GM06990 (cell line): ENCODE data around the gene DDX24.

ENCODE experiments used
- DNase-seq: peaks from one replicate; pipeline ENCODE4 v3.0.0-alpha.2; 2011; ENCODE audit not compliant: insufficient read length; ENCODE audit errors: extremely low read depth
- H3K27me3 ChIP-seq: replicated peaks from 2 replicates; pipeline ENCODE4 v1.6.0; 2011; ENCODE audit warnings: low read length; ENCODE audit not compliant: control insufficient read depth, insufficient read depth
- H3K36me3 ChIP-seq: 2 replicates; pipeline ENCODE4 v1.5.1; 2011; ENCODE audit warnings: low read length; ENCODE audit not compliant: control insufficient read depth, insufficient read depth
- H3K4me3 ChIP-seq: replicated peaks from 2 replicates; pipeline ENCODE4 v1.5.1; 2011; ENCODE audit warnings: low read depth, mild to moderate bottlenecking, control low read depth, low read length
- TF ChIP-seq, protein P1 (sequence below): IDR thresholded peaks from 2 replicates; pipeline ENCODE4 v1.5.1; 2011; ENCODE audit warnings: low read length, control low read depth, mild to moderate bottlenecking, inconsistent platforms; ENCODE audit not compliant: insufficient read depth, poor library complexity, severe bottlenecking

DDX24 gene

DNA sequence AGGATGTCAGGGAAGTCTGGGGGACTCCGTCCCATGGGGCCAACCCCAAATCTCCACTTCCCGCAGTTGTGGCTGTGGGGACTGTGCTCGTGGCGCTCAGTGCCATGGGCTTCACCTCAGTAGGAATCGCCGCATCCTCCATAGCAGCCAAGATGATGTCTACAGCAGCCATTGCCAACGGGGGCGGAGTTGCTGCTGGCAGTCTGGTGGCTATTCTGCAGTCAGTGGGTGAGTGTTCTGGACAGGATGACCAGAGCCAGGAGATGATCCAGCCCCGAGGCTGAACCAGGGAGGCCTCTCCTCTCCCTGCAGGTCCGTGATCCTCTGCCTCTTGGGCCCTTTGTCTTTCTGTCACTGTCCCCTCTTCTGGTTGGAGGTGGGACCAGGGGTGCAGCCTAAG lies 20.7 kb upstream of the DDX24 start:
- Histone ChIP-seq H3K27me3 (no peaks in the 10 kb centered on the region), H3K36me3 (no peaks in the 10 kb centered on the region), H3K4me3 (no peak overlapping the region)
- DNase-seq: no peak
- TF ChIP-seq, protein P1, sequence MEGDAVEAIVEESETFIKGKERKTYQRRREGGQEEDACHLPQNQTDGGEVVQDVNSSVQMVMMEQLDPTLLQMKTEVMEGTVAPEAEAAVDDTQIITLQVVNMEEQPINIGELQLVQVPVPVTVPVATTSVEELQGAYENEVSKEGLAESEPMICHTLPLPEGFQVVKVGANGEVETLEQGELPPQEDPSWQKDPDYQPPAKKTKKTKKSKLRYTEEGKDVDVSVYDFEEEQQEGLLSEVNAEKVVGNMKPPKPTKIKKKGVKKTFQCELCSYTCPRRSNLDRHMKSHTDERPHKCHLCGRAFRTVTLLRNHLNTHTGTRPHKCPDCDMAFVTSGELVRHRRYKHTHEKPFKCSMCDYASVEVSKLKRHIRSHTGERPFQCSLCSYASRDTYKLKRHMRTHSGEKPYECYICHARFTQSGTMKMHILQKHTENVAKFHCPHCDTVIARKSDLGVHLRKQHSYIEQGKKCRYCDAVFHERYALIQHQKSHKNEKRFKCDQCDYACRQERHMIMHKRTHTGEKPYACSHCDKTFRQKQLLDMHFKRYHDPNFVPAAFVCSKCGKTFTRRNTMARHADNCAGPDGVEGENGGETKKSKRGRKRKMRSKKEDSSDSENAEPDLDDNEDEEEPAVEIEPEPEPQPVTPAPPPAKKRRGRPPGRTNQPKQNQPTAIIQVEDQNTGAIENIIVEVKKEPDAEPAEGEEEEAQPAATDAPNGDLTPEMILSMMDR: no peak

DNA sequence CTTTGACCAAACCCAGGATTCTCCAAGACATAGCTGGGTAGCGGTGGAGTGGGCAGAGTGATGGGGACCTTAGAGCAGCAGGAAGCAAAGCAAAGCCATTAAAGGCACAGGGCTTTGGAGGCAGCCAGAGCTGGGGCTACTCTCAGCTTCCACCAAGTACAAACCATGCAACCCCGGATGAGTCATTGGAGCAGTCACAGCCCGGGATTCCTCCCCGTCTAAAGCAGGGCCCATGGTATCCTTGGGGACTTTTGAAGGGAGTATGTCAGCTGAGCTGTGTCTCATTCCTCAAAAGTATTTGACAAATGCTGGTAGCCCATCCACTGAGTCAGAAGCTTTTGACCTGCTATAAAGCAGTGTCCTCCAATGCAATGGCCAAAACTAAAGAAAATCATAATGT lies 19.8 kb upstream of the DDX24 start:
- Histone ChIP-seq H3K4me3 (no peak overlapping the region), H3K27me3 (no peaks in the 10 kb centered on the region), H3K36me3 (no peaks in the 10 kb centered on the region)
- TF ChIP-seq, protein P1: no peak
- DNase-seq: no peak

DNA sequence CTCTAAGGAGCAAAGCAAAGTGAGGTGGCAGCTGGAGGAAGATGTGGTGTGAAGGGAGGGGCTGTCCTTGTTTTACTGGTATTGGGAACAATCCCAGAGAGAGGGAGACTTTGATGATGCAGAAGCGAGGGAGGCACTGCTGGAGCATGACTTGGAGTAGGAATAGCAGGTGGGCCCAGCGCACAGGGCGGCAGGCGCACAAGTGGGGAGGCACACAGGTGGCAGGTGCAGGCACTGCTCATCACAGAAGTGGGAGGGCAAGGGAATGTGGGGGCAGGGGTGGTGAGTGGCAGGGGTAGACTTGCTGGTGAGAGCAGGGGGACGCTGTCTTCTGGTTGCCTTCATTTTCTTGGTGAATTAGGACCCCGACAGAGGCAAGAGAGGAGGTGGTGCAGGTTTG lies 18.0 kb upstream of the DDX24 start:
- DNase-seq: no peak
- TF ChIP-seq, protein P1: no peak
- H3K4me3 ChIP-seq: no peak overlapping the region
- H3K36me3 ChIP-seq: no peaks in the 10 kb centered on the region
- H3K27me3 ChIP-seq: no peaks in the 10 kb centered on the region

DNA sequence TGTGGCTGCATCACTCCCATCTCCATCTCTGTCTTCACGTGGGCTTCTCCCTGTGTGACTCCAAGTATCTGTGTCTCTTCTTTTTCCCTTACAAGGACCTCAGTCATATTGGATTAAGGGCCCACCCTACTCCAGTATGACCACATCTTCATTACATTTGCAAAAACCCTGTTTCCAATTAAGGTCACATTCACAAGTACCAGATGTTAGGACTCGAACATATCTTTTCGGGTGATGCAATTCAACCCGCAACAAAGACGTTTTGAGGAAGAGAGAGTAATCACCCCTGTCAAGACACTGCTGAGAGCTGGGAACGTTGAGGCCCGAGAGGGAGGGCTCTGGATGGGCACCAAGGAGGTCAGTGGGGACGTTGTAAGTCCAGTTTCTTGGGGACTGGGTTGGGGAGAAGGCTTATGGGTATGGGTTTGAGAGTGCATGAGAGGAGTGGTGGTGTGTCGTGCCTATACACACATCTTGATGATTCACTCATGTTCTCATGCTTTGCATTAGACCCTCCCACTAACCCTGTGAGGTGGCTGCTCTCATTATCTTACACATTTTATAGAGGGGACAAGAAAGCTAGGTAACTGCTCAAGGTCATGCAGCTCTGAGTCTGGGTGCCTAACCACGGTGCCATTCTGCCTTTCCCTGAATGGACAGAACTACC lies 17.5 kb upstream of the DDX24 start:
- Histone ChIP-seq H3K4me3 (no peak overlapping the region), H3K36me3 (no peaks in the 10 kb centered on the region), H3K27me3 (no peaks in the 10 kb centered on the region)
- TF ChIP-seq, protein P1: no peak
- DNase-seq: no peak

DNA sequence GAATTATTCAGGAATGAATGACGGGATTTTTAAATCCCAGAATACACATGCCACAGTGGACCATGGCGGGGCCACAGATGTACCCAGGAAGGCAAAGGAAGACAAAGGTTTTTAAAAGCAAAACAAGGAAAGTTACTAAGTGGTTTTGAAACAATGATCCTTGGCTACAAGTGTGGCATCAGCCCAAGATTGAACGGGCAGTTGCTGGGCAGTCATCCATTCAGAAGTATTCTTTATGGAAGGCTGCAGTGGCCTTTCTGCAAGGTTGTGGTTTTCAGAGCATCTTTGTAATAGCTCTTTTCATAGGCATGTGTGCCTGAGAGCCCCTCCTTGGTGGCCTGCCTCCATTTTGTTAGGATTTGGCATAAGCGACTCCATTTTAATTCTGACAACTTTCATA lies 16.1 kb upstream of the DDX24 start:
- Histone ChIP-seq H3K4me3 (no peak overlapping the region), H3K27me3 (no peaks in the 10 kb centered on the region), H3K36me3 (no peaks in the 10 kb centered on the region)
- TF ChIP-seq, protein P1: no peak
- no peak for DNase-seq

DNA sequence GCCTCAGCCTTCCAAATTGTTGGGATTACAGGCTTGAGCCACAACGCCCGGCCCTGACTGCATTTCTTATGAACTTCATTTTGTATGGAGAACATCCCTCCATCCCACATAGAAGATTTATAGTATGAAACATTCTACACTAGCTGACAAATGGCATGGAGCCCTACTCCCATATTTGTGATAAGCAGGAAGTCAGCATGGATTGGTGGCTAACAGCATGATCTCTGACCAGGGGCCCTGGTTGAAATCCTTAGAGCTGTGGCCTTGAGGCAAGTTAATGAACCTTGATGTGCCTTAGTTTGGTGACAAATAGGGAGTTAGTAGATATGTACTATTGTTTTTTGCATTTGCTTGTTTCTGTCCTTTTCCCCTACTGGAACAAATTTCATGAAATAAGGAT lies 12.4 kb upstream of the DDX24 start:
- H3K4me3 ChIP-seq: no peak overlapping the region
- no peaks in the 10 kb centered on the region for H3K27me3 ChIP-seq
- DNase-seq: no peak
- TF ChIP-seq, protein P1: no peak
- no peaks in the 10 kb centered on the region for H3K36me3 ChIP-seq
